ENCODE data around the gene COPG1.

DNA sequence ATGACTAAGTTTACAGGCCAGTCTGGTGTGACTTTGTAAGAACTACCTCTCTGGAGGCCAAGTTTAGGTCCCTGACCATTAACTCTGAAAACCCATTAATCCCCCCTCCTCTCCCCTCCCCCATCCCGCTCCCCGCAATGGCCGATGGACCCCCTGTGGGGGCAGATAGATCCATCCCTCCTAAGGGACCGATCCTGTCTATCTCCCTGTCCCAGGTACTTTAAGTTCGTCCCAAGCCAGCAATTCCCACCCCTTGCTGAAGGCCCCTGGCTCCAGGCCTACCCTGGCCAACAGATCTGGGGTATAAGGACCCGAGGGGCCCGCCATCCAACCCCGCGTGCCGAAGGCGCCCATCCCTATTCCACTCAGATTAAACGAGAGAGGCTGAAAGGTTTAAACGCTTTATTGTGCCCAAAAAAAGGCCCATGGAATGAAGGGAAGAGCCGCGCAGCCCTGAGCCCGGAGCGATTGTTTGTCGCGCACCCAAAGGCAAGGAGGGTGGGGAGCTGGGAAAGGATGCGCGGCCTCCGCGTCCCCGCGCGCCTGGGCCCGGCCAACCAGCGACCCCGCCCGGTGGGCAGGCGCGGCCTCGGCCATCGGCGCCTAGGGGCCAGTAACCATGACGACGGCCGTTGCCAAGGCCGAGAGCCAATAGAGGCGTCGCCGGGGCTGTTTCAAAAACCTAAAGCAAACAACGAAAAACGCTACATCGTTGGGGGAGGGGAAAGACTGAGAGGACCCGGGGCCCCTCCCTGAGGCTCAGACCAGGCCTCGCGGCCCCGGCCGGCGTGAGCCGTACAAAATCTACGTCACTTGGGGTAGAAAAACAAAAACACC, 65.2 kb downstream of the COPG1 start:
- TF ChIP-seq, protein P1, sequence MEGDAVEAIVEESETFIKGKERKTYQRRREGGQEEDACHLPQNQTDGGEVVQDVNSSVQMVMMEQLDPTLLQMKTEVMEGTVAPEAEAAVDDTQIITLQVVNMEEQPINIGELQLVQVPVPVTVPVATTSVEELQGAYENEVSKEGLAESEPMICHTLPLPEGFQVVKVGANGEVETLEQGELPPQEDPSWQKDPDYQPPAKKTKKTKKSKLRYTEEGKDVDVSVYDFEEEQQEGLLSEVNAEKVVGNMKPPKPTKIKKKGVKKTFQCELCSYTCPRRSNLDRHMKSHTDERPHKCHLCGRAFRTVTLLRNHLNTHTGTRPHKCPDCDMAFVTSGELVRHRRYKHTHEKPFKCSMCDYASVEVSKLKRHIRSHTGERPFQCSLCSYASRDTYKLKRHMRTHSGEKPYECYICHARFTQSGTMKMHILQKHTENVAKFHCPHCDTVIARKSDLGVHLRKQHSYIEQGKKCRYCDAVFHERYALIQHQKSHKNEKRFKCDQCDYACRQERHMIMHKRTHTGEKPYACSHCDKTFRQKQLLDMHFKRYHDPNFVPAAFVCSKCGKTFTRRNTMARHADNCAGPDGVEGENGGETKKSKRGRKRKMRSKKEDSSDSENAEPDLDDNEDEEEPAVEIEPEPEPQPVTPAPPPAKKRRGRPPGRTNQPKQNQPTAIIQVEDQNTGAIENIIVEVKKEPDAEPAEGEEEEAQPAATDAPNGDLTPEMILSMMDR (IDR thresholded peaks at IDR 0.05; ENCODE audit: poor library complexity), result peak; percentile 16
- TF ChIP-seq EZH2phosphoT487 (IDR thresholded peaks at IDR 0.05; ENCODE audit: low read depth, severe bottlenecking, unreplicated experiment), result no peak

All from hepatocyte (in vitro differentiated cells).